D341Med (cell line): ENCODE measurements around the gene SERPINA3.

ENCODE experiments used
- DNase-seq: peaks from one replicate; pipeline ENCODE4 v3.0.0; 2012; ENCODE audit warnings: low spot score

Gene SERPINA3

GRCh38 chr14:94655169-94655710 lies 43.0 kb downstream of the SERPINA3 start:
- no peak for DNase-seq

GRCh38 chr14:94656043-94656442 lies 43.9 kb downstream of the SERPINA3 start:
- no peak for DNase-seq

- no peak for DNase-seq
These were observed 47.1 kb downstream of the SERPINA3 start for GRCh38 chr14:94659256-94659655.

GRCh38 chr14:94659901-94660300 lies 47.7 kb downstream of the SERPINA3 start:
- no peak for DNase-seq

GRCh38 chr14:94660306-94660946 lies 48.2 kb downstream of the SERPINA3 start:
- DNase-seq = no peak

- no peak for DNase-seq
These were observed 51.3 kb downstream of the SERPINA3 start for GRCh38 chr14:94663538-94663937.

GRCh38 chr14:94663965-94664704 lies 51.9 kb downstream of the SERPINA3 start:
- DNase-seq = no peak

GRCh38 chr14:94665121-94665520 lies 52.9 kb downstream of the SERPINA3 start:
- no peak for DNase-seq

GRCh38 chr14:94665544-94665943 lies 53.4 kb downstream of the SERPINA3 start:
- no peak for DNase-seq

GRCh38 chr14:94670692-94671285 lies 58.6 kb downstream of the SERPINA3 start:
- DNase-seq = no peak

GRCh38 chr14:94671870-94672444 lies 59.8 kb downstream of the SERPINA3 start:
- DNase-seq = no peak

- DNase-seq = no peak
These were observed 60.9 kb downstream of the SERPINA3 start for GRCh38 chr14:94673071-94673470.
